Measurements from ENCODE around the gene TMCC2. TPM values are rescaled to one million over a fixed set of nuclear protein-coding genes. Genes with fewer than 3 reads are reported as not detected.
"Not testable (repeated sequence)": the region's sequence is repeated elsewhere in the genome, so short reads cannot be mapped to it uniquely, and the experiment has no call there.

TMCC2 gene
- total RNA-seq (1 to 10 TPM; 3.9 to 4.7 TPM), polyA plus RNA-seq (1 to 10 TPM in 1 of 3 donors, under 1 TPM in 2; 0.37 to 2.0 (median 0.40) TPM), total RNA-seq (6.1 to 14.4 (median 9.4) reads per million in 6 experiments)

GRCh38 chr1:205227584-205228013, at the start of gene TMCC2:
TMCC2 (plus strand) TSS chr1:205227946; CDS start chr1:205228565, 619 bp downstream.
- peaks cover 14 to 28% (median 27%) of the 10 kb centered on the region in 4 donors for H3K4me1 Mint-ChIP-seq
- DNase-seq = peak; percentile 75 to 93 (median 82)

GRCh38 chr1:205179842-205180241, 47.9 kb upstream of the TMCC2 start:
- Mint-ChIP-seq H3K36me3 (peaks cover 0 to 76% (median 9%) of the 10 kb centered on the region in 3 donors), H3K27ac (peak overlapping the region in 1 of 10 donors; percentile 19), H3K4me1 (peaks cover 13 to 22% (median 19%) of the 10 kb centered on the region in 4 donors), H3K4me3 (no peak overlapping the region), H3K27me3 (no peaks in the 10 kb centered on the region), H3K9me3 (no peaks in the 10 kb centered on the region)
- ATAC-seq (no peak), DNase-seq (no peak)
- POLR2A ChIA-PET = no interaction called here

More at GRCh38 chr1:205227584-205228013, at the start of gene TMCC2:
- H3K36me3 Mint-ChIP-seq = no peaks in the 10 kb centered on the region
- no peaks in the 10 kb centered on the region for H3K9me3 Mint-ChIP-seq
- peaks cover 0 to 17% (median 0%) of the 10 kb centered on the region in 5 donors for H3K27me3 Mint-ChIP-seq
- peak; percentile 86 to 90 for ATAC-seq
- H3K27ac Mint-ChIP-seq = peak within 1 kb of the TSS; percentile 55 to 95 (median 87)
- POLR2A ChIA-PET = interaction anchor here (0.6 to 3.8 kb wide), 11 partner anchors 10 to 256 kb away, joined by 3 to 35 read pairs (median 4); partner anchors contain the start of genes DSTYK and RBBP5
- H3K4me3 Mint-ChIP-seq = peak within 1 kb of the TSS; percentile 88 to 98 (median 93)

GRCh38 chr1:205180331-205180730, 47.4 kb upstream of the TMCC2 start:
- H3K27me3 Mint-ChIP-seq, DNase-seq, ATAC-seq, POLR2A ChIA-PET, H3K4me3 Mint-ChIP-seq, H3K9me3 Mint-ChIP-seq: not testable (repeated sequence)
- Mint-ChIP-seq H3K4me1 (peaks cover 13 to 25% (median 20%) of the 10 kb centered on the region in 4 donors), H3K36me3 (peaks cover 0 to 74% (median 9%) of the 10 kb centered on the region in 3 donors), H3K27ac (peak overlapping the region in 1 of 10 donors; percentile 19)

GRCh38 chr1:205182930-205183329, 44.8 kb upstream of the TMCC2 start:
- peak overlapping the region in 3 of 10 donors; percentile 30 to 84 (median 59) for H3K27ac Mint-ChIP-seq
- no peak for DNase-seq
- ATAC-seq = no peak
- POLR2A ChIA-PET = no interaction called here
- peak overlapping the region in 1 of 10 donors; percentile 11 for H3K4me3 Mint-ChIP-seq
- H3K9me3 Mint-ChIP-seq = no peaks in the 10 kb centered on the region
- peaks cover 28 to 51% (median 41%) of the 10 kb centered on the region in 4 donors for H3K4me1 Mint-ChIP-seq
- H3K36me3 Mint-ChIP-seq = peaks cover 0 to 81% (median 18%) of the 10 kb centered on the region in 3 donors
- no peaks in the 10 kb centered on the region for H3K27me3 Mint-ChIP-seq

- Mint-ChIP-seq H3K4me3 (peak overlapping the region in 7 of 10 donors; percentile 7 to 72 (median 58)), H3K27me3 (no peaks in the 10 kb centered on the region), H3K9me3 (no peaks in the 10 kb centered on the region), H3K36me3 (peaks cover 0 to 74% (median 18%) of the 10 kb centered on the region in 3 donors), H3K4me1 (peaks cover 28 to 56% (median 45%) of the 10 kb centered on the region in 4 donors), H3K27ac (peak overlapping the region in 7 of 10 donors; percentile 3 to 86 (median 45))
- ATAC-seq = peak in 1 of 2 donors; percentile 22
- DNase-seq = peak in 1 of 10 donors; percentile 6
- POLR2A ChIA-PET = no interaction called here
Measured at GRCh38 chr1:205183676-205184335, 43.9 kb upstream of the TMCC2 start.

GRCh38 chr1:205186191-205186590, 41.6 kb upstream of the TMCC2 start:
- no peak overlapping the region for H3K4me3 Mint-ChIP-seq
- no peaks in the 10 kb centered on the region for H3K27me3 Mint-ChIP-seq
- POLR2A ChIA-PET = no interaction called here
- peak in 1 of 2 donors; percentile 45 for ATAC-seq
- peak overlapping the region in 3 of 10 donors; percentile 21 to 70 (median 41) for H3K27ac Mint-ChIP-seq
- H3K4me1 Mint-ChIP-seq = peaks cover 38 to 80% (median 66%) of the 10 kb centered on the region in 4 donors
- peak in 1 of 10 donors; percentile 15 for DNase-seq
- H3K36me3 Mint-ChIP-seq = peaks cover 0 to 56% (median 18%) of the 10 kb centered on the region in 3 donors
- H3K9me3 Mint-ChIP-seq = no peaks in the 10 kb centered on the region

- no peaks in the 10 kb centered on the region for H3K27me3 Mint-ChIP-seq
- peaks cover 44 to 91% (median 73%) of the 10 kb centered on the region in 4 donors for H3K4me1 Mint-ChIP-seq
- H3K36me3 Mint-ChIP-seq = peaks cover 0 to 51% (median 18%) of the 10 kb centered on the region in 3 donors
- H3K9me3 Mint-ChIP-seq = no peaks in the 10 kb centered on the region
- H3K27ac Mint-ChIP-seq = peak overlapping the region in 3 of 10 donors; percentile 9 to 83 (median 25)
- POLR2A ChIA-PET = no interaction called here
- H3K4me3 Mint-ChIP-seq = no peak overlapping the region
- DNase-seq (no peak), ATAC-seq (no peak)
Measured at GRCh38 chr1:205187420-205187819, 40.3 kb upstream of the TMCC2 start.

GRCh38 chr1:205188098-205188497, 39.6 kb upstream of the TMCC2 start:
- ATAC-seq (no peak), DNase-seq (no peak)
- POLR2A ChIA-PET = no interaction called here
- Mint-ChIP-seq H3K9me3 (no peaks in the 10 kb centered on the region), H3K27me3 (no peaks in the 10 kb centered on the region), H3K27ac (peak overlapping the region in 2 of 10 donors; percentile 22 to 83), H3K4me3 (no peak overlapping the region), H3K4me1 (peaks cover 42 to 87% (median 74%) of the 10 kb centered on the region in 4 donors), H3K36me3 (peaks cover 0 to 45% (median 13%) of the 10 kb centered on the region in 3 donors)

GRCh38 chr1:205188596-205188995, 39.1 kb upstream of the TMCC2 start:
- peaks cover 0 to 40% (median 11%) of the 10 kb centered on the region in 3 donors for H3K36me3 Mint-ChIP-seq
- H3K27ac Mint-ChIP-seq = no peak overlapping the region
- H3K4me3 Mint-ChIP-seq = no peak overlapping the region
- H3K4me1 Mint-ChIP-seq = peaks cover 41 to 82% (median 73%) of the 10 kb centered on the region in 4 donors
- H3K27me3 Mint-ChIP-seq = no peaks in the 10 kb centered on the region
- no peak for DNase-seq
- ATAC-seq = no peak
- POLR2A ChIA-PET = no interaction called here
- peaks cover 0 to 2% (median 0%) of the 10 kb centered on the region in 9 donors for H3K9me3 Mint-ChIP-seq

- POLR2A ChIA-PET = no interaction called here
- Mint-ChIP-seq H3K9me3 (peaks cover 0 to 6% (median 0%) of the 10 kb centered on the region in 9 donors), H3K27me3 (no peaks in the 10 kb centered on the region), H3K36me3 (peaks cover 3 to 36% (median 14%) of the 10 kb centered on the region in 3 donors), H3K4me3 (no peak overlapping the region), H3K4me1 (peaks cover 38 to 77% (median 71%) of the 10 kb centered on the region in 4 donors), H3K27ac (no peak overlapping the region)
- DNase-seq (no peak), ATAC-seq (no peak)
Measured at GRCh38 chr1:205189131-205189530, 38.6 kb upstream of the TMCC2 start.

GRCh38 chr1:205190845-205191577, 36.7 kb upstream of the TMCC2 start:
- Mint-ChIP-seq H3K4me3 (peak overlapping the region in 2 of 10 donors; percentile 20 to 31), H3K27me3 (no peaks in the 10 kb centered on the region), H3K4me1 (peaks cover 44 to 68% (median 64%) of the 10 kb centered on the region in 4 donors), H3K36me3 (peaks cover 4 to 28% (median 16%) of the 10 kb centered on the region in 3 donors), H3K27ac (peak overlapping the region in 1 of 10 donors; percentile 48), H3K9me3 (peaks cover 0 to 12% (median 0%) of the 10 kb centered on the region in 9 donors)
- POLR2A ChIA-PET = no interaction called here
- ATAC-seq (no peak), DNase-seq (no peak)

- Mint-ChIP-seq H3K4me3 (no peak overlapping the region), H3K27ac (peak overlapping the region in 1 of 10 donors; percentile 48), H3K9me3 (peaks cover 0 to 12% (median 0%) of the 10 kb centered on the region in 9 donors), H3K27me3 (no peaks in the 10 kb centered on the region), H3K36me3 (peaks cover 4 to 25% (median 16%) of the 10 kb centered on the region in 3 donors), H3K4me1 (peaks cover 39 to 62% (median 58%) of the 10 kb centered on the region in 4 donors)
- POLR2A ChIA-PET = interaction anchor here (1.2 kb wide), 1 partner anchor 37 kb away, joined by 3 read pairs; no protein-coding TSS in a partner anchor
- ATAC-seq (no peak), DNase-seq (no peak)
Measured at GRCh38 chr1:205191622-205192021, 36.1 kb upstream of the TMCC2 start.
